GM12801 (cell line): ENCODE results near the gene TRABD2B.

ENCODE experiments used
- TF ChIP-seq, protein P1 (sequence below): IDR thresholded peaks from one replicate; pipeline ENCODE4 v1.5.1; 2011; ENCODE audit warnings: control low read depth; ENCODE audit not compliant: insufficient read length; ENCODE audit errors: extremely low read depth

Gene TRABD2B

DNA sequence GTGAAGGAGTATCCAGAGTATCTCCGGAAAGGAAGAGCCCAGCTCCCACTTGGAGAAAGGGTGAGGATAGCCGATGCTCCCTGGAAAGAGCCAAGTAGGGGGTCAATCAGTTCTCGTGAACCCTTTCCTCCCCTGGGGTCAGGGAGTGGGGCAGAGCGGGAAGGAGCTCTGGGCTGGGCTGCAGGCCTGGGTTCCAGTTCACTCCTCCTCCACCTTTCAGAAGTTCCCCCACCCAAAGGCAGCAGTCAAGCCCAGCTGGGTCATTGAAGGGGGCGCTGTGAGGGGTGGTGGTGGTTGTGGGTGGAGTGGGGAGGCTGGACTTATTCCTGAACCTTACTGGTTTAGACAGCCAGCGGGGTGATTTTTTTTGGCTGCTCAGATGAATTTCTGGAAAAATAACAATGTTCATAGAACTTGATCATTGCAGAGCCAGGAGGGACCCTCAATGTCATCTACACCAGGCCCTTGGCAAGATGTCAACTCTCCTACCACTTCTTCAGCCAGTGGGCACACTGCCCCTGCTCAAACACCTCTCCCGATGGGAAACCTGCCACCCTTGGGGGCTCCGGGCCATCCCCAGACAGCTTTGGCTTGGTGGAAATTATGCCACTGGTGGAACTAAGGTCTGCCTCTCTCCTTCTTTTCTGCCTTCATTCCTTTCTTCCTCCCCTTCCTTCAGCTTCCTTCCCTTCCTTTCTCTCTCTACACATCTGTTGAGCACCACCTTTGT is 235.8 kb downstream of the TRABD2B start:
- TF ChIP-seq, protein P1, sequence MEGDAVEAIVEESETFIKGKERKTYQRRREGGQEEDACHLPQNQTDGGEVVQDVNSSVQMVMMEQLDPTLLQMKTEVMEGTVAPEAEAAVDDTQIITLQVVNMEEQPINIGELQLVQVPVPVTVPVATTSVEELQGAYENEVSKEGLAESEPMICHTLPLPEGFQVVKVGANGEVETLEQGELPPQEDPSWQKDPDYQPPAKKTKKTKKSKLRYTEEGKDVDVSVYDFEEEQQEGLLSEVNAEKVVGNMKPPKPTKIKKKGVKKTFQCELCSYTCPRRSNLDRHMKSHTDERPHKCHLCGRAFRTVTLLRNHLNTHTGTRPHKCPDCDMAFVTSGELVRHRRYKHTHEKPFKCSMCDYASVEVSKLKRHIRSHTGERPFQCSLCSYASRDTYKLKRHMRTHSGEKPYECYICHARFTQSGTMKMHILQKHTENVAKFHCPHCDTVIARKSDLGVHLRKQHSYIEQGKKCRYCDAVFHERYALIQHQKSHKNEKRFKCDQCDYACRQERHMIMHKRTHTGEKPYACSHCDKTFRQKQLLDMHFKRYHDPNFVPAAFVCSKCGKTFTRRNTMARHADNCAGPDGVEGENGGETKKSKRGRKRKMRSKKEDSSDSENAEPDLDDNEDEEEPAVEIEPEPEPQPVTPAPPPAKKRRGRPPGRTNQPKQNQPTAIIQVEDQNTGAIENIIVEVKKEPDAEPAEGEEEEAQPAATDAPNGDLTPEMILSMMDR = no peak

- TF ChIP-seq, protein P1 = no peak
These were observed 237.1 kb downstream of the TRABD2B start for GRCh38 chr1:47759936-47760629.

- TF ChIP-seq, protein P1 = no peak
These were observed 237.8 kb downstream of the TRABD2B start for GRCh38 chr1:47759251-47759935.

DNA sequence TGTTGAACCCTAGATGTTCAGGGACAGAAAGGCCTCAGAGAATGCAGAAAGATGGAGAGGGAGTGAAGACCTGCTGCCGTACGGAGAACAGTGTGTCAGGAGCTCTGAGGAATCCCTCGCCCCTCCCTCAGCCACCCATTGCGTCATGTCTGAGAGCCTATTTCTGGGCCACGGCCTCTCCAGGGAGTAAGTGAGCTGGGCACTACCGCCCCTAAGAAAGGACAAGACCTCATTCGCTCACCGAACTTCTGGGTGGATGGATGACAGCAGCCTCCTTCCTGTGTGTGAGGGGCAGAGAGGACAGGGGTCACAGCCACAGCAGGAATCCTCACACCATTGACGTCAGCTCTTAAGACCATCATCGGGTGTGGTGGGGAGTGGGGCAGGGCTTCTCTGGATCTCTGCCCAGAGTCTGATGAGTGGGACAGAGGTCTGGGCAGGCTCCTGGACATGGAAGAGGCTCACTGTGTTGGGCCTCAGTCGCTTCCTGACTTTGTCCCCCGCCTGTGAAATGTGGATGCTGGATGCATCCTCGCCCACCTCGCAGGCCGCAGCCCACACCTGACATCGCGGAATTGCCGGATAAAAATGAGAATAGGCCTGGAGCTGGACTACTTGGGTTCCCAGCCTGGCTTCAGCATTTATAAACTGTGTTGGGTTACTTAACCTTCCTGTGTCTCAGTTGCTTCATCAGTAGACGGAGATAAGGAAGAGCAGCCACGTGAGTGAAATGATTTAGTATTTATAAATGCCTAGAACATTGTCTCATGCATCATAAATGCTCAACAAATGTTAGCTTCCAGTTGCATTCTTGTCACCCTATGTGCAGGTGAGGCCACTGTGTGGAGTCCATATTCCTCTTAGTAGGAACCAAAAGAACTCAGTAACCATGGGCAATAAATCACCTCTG is 238.6 kb downstream of the TRABD2B start:
- TF ChIP-seq, protein P1 = no peak

DNA sequence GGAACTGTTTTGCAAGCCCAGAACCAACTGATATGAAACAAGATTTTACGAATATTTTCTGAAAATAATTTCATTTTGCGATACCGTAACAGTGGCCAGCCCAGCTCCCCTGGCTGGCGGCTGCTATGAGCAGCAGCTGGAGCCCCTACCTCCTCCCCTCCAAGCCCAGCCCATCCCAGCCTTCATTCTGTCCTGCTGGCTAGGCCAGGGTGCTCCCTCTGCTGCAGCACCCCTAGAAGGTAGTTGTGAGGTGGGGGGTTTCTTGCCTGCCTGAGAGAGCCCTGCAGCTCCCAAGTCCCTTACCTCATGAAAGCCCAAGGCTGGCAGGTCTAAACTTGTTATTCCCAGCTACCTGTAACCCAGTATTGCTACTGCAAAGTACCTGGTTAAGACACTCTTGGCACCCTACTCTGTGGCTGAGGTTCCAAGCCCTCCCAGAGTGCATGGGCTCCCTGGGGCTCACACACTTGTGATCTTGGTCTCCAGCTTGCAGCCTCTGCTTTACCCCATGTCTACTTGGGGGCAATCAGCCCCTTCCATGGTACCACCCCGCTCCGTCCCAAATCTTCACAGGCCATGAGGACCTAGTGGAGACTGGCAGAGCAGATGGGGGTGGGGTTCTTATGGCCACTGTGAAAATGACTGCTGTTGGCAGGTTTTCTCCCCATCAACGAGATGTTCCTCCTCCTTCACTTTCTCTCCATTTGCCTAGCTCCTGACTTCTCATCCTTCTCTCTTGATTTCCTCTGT is 239.8 kb downstream of the TRABD2B start:
- TF ChIP-seq, protein P1 = no peak

- TF ChIP-seq, protein P1 = no peak
These were observed 240.8 kb downstream of the TRABD2B start for GRCh38 chr1:47756411-47756810.
